D721Med (cell line): ENCODE data around the gene MAP4K5.

ENCODE experiments used
- DNase-seq: peaks from one replicate; pipeline ENCODE4 v3.0.0; 2011; ENCODE audit warnings: low spot score; ENCODE audit not compliant: insufficient read length
- FAIRE-seq: peaks from 2 replicates; lab custom pipeline; 2011; peaks lifted over from hg19 to GRCh38; lab: Jason Lieb, UNC
- TF ChIP-seq, protein P1 (sequence below): IDR thresholded peaks from 2 replicates; pipeline ENCODE4 v1.5.1; 2012; ENCODE audit warnings: mild to moderate bottlenecking, control low read depth; ENCODE audit not compliant: insufficient read depth; ENCODE audit errors: missing control alignments

MAP4K5 gene

DNA sequence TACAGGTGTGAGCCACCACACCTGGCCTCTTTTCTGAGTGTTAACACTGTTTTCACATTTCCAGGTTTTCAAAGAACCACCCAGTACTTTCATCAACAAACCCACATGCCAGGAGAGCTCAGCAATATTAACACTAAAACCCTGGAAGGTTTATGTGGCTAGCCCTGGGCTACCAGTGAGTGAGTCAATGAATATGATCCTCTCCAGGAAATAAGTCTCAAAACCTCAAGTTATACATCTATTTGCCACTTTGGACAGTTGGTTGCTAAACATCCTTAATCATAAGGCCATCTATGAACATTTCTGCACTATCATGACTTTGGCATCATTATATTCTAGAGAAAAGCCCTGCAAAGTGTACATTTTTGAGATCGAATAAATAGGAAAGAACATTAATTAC, 129.4 kb downstream of the MAP4K5 start:
- FAIRE-seq: no peak
- TF ChIP-seq, protein P1, sequence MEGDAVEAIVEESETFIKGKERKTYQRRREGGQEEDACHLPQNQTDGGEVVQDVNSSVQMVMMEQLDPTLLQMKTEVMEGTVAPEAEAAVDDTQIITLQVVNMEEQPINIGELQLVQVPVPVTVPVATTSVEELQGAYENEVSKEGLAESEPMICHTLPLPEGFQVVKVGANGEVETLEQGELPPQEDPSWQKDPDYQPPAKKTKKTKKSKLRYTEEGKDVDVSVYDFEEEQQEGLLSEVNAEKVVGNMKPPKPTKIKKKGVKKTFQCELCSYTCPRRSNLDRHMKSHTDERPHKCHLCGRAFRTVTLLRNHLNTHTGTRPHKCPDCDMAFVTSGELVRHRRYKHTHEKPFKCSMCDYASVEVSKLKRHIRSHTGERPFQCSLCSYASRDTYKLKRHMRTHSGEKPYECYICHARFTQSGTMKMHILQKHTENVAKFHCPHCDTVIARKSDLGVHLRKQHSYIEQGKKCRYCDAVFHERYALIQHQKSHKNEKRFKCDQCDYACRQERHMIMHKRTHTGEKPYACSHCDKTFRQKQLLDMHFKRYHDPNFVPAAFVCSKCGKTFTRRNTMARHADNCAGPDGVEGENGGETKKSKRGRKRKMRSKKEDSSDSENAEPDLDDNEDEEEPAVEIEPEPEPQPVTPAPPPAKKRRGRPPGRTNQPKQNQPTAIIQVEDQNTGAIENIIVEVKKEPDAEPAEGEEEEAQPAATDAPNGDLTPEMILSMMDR: no peak
- DNase-seq: no peak

DNA sequence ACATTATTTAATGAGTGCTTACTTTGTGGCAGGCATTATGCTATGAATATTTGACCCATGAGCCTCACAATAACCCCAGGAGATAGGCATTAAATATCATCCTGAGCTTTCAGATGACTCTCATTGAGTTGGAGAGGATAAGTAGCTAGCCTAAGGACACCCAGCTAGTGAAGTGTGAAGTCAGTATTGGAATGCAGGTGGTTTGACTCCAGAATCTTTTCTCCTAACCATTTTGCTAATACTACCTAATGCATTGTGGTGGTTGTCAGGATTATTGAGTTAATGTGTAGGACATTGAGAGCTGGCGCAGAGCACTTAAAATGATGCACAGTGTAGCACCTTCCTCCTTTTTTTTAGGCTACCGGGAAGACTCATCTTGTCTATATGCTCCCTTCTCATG, 131.9 kb downstream of the MAP4K5 start:
- TF ChIP-seq, protein P1: no peak
- FAIRE-seq (no peak), DNase-seq (no peak)

DNA sequence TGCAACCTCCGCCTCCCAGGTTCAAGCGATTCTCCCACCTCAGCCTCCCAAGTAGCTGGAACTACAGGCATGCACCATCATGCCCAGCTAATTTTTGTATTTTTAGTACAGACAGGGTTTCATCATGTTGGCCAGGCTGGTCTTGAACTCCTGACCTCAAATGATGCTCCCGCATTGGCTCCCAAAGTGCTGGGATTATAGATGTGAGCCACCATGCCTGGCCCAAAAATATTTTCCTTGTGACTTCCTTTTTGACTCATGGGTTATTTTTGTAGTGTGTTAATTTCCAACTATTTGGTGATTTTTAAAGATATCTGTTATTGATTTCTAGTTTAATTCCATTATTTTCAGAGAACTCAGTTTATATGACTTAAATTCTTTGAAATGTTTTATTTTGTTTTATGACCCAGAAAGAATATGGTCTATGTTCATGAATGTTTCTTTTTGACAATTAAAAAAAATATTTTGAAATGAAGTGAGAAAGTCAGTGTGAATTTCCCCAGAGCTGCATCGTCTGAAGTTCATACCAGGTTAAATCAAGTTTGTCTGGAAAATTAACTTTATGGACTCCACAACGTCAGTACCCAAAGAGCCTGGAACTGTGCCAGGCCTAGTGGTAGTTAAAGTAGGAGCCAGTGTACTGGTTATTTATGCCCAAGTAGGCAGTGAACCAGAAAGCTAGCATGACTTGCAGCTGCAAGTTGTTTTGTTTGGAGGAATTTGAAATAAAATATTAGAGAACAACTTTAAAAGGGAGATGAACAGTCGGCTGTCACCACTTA, 132.9 kb downstream of the MAP4K5 start:
- DNase-seq: no peak
- no peak for FAIRE-seq
- TF ChIP-seq, protein P1: no peak

DNA sequence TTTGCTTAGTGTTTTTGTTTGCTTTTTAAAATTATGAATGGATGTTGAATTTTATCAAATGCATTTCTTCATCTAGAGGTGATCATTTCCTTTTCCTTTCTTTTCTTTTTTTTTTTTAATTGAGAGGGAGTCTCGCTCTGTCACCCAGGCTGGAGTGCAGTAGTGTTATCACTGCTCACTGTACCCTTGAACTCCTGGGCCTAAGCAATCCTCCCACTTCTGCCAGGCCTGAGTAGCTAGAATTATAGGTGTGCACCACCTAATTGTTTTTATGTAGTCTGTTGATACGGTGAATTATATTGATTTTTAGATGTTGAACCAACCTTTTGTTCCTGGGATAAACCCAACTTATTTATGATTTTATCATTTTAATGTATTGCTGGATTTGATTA, 134.2 kb downstream of the MAP4K5 start:
- TF ChIP-seq, protein P1: no peak
- no peak for FAIRE-seq
- DNase-seq: no peak

DNA sequence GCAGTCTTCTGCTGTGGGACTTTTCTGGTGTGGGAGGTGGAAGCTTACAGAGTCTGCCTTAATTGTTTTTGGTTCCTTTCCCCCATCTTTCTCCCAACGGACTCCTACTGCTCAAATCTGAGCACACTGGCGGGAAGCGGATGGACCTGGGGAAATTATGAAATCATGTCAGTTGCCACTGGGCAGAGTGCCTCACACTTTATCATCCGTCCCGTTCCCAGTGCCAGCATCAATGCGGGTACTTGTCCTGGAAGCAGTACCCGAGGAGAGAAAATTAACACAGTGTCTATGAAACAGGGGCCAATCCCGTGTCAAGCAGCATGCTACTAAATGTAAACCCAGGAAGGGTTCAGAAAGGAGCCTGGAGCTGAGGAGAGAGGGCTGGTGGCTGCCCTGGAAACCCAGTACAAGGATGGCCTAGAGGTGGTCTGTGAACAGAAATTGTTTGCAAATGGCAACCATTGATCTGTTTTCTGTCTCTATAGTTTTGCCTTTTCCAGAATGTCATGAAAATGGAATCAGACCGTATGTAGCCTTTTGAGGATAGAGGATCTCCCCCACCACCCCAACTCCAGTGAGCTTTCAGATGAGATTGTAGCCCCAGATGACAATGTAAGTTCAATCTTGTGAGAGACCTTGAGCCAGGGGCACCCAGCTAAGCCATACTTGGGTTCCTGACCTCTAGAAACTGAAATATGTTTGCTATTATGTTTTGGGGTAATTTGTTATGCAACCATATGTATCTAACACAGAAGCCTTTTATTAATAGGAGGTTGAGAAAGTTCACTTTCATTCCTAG, 134.8 kb downstream of the MAP4K5 start:
- FAIRE-seq (no peak), DNase-seq (no peak)
- TF ChIP-seq, protein P1: no peak

DNA sequence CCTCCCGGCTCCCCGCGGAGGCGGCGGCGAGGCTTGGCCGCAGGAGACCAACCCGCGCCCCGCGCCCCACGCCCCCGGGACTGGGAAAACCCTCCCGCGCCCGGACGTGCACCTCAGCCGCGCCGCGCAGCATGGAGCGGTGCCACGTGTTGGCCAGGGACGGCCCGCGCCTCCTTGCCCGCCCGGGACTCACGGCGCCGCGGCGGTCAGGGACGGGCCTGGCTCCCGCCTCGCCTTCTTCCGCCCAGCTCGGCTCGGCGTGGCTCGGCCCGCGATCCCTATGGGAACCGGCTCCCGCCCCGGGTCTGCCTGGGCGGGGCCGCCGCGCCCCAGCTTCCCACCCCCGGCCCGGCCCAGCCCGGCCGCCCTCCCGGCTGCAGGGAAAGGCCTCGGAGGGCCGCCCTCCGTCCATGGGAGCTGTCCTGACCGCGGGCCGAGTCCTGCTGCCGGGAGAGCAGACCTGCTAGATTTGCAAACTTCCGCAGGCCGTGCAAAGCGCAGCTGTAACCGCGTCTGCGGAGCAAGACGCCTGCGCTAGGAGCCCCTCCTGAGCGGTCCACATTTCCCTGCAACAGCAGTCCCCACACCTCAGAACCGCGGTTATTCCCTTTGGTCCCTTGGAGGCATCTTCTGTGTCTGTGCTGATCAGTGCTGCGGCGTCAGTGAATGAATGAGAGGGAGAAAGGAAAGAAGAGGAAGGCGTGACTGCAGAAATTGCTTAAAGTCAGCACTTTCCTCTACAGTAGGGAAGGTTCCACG, 135.6 kb downstream of the MAP4K5 start, which contains the start of gene CDKL1:
Gene CDKL1 (minus strand): TSS at position 251 of the 759 bp plus-strand sequence. CDS start 1,013 bp downstream, outside the sequence.
- DNase-seq (no peak), FAIRE-seq (no peak)
- TF ChIP-seq, protein P1: no peak
